ENCODE results near the gene CACNA1C.

GRCh38 chr12:2623472-2623871, 570.7 kb downstream of the CACNA1C start:
- no peak for TF ChIP-seq CTCF (IDR thresholded peaks at IDR 0.05)
- TF ChIP-seq EP300 (IDR thresholded peaks at IDR 0.05): no peak

All from tibial nerve (tissue), 4 donors.